Skin epidermis (tissue), 12 donors: ENCODE data around the gene TMED1.

Experiments used
- H3K27ac ChIP-seq, 21 experiments: fragments of 200-600 bp; sonication (generic) in 11 of 21; one replicate each; pipeline ENCODE4 v1.5.0; 2020; ENCODE audit warnings: mild to moderate bottlenecking in 3 of 21, inconsistent platforms in 2 of 21, moderate library complexity in 2 of 21
- H3K4me3 ChIP-seq, 7 experiments: fragments of 200-600 bp; sonication (generic) in 2 of 7; one replicate each; pipeline ENCODE4 v1.5.0; 2020; ENCODE audit warnings: inconsistent platforms in 2 of 7, mild to moderate bottlenecking in 2 of 7, moderate library complexity in 1 of 7

The TMED1 gene

GRCh38 chr19:10836479-10837330 is 693 bp upstream of the TMED1 start:
- Histone ChIP-seq H3K4me3 (peak overlapping the region; percentile 50 to 87 (median 58)), H3K27ac (peak overlapping the region; percentile 35 to 99 (median 96))

DNA sequence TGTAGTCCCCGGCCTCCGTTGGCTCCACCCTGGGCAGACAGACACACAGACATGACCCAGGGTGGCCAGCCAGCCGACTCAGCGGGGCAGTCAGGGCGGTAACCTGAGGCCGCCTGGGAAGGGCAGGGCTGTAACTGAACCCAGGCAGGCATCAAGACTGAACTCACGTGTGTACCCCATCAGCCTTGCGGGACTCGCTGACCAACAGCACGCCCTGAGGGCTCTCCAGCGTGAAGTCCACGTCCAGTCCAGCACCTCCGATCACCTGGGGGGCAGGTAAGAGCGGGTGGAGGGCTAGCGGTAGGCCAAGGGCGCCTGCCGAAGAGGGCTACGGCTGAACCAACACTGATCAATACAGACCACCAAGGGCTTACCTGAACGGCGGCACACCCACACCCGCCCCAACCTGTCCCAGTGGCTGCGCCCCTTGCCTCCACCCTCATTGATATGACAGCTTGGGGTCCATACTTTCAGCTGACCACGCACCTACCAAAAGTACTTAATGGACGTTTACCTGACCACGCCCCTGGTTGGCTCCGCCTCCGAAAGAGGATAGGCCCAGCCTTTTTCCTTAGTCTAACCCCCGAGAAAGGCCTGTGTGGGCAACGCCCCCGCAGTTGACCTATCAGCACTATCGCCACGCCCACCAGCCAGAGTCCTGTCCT is 791 bp downstream of the TMED1 start:
- peak overlapping the region; percentile 25 to 68 (median 56) for H3K4me3 ChIP-seq

GRCh38 chr19:10832939-10833296 is 3.1 kb downstream of the TMED1 start:
- Histone ChIP-seq H3K4me3 (no peak overlapping the region), H3K27ac (no peak overlapping the region)

More for the DNA sequence above, 791 bp downstream of the TMED1 start:
- H3K27ac ChIP-seq, result peak overlapping the region in 19 of 21 experiments; percentile 50 to 99 (median 96)

DNA sequence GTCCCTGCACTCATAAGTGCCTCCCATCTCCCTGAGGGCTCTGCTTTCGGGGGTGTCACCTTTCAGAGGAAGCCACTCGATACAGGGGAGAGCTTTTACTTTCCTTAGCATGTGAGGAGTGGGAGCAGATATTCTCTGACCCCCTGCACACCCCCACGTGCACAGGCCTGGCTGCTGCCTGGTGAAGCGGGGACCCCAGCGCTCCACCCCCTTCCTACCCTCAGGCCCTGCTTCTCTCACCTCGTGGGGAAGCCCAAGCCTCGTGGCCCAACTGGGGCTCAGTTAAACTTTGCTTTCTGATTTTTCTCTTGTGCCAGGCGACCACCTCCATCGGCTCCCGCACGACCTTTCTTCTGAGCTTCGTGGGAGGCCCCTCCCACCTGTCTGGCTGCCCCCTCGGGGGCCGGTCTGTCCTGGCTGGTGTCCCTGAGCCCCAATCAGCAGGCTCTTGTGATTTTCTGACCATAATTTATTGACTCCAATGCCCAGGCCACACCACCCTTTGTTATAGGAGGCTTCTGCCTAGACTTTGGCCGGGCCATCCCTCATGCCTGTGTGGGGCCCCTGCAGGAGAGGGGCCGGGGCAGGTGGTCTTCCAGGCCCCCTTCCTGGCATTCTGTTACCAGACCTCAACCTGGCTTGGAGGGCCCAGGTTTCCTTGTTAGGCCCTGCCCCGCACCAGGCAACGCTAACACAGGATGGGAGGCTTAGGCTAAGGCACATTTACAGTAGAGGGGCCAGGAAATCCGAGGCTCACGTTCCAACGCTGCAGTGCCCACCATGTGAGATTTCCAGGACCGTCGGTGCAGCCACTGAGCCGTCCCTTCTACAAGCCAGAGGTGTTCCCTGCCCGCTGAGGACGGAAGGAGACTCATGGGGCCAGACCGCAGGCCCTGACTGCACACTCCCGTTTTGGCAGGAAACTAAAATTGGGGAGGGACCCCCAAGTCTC is 3.7 kb downstream of the TMED1 start:
- no peak overlapping the region for H3K4me3 ChIP-seq
- no peak overlapping the region for H3K27ac ChIP-seq

DNA sequence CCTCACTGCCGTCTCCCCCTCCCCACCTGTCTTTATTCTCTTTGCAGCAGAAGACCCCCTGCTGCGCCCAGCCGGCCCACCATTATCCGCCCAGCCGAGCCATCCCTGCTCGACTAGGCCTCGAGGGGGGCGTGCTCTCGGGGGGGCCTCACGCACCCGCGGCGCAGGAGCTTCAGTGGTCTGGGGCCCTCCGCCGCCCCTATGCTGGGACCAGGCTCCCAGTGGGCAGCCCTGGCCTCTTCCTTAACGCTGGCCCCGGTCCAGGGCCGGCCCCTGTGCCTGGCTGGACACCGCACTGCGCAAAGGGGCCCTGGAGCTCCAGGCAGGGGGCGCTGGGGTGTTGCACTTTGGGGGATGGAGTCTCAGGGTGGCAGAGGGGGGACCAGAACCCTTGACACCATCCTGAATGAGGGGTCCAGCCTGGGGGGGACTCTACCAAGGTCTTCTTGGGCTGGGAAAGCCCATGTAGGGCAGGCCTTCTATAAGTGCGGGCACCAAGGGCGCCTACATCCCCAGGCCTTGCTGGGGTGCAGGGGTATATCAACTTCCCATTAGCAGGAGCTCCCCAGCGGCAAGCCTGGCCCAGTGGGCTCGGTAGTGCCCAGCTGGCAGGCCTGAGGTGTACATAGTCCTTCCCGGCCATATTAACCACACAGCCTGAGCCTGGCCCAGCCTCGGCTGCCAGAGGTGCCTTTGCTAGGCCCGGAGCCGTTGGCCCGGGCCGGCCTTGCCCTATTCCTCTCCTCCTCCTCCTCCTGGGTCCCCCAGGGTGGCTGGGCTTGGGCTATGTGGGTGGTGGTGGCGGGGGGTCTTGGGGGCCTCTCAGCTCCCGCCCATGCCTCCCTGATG is 4.9 kb downstream of the TMED1 start:
- no peak overlapping the region for H3K27ac ChIP-seq
- H3K4me3 ChIP-seq, result no peak overlapping the region

- no peak overlapping the region for H3K27ac ChIP-seq
- no peak overlapping the region for H3K4me3 ChIP-seq
Measured at GRCh38 chr19:10830370-10830769, 5.6 kb downstream of the TMED1 start.

- H3K27ac ChIP-seq, result no peak overlapping the region
- no peak overlapping the region for H3K4me3 ChIP-seq
Measured at GRCh38 chr19:10829967-10830366, 6.0 kb downstream of the TMED1 start.

DNA sequence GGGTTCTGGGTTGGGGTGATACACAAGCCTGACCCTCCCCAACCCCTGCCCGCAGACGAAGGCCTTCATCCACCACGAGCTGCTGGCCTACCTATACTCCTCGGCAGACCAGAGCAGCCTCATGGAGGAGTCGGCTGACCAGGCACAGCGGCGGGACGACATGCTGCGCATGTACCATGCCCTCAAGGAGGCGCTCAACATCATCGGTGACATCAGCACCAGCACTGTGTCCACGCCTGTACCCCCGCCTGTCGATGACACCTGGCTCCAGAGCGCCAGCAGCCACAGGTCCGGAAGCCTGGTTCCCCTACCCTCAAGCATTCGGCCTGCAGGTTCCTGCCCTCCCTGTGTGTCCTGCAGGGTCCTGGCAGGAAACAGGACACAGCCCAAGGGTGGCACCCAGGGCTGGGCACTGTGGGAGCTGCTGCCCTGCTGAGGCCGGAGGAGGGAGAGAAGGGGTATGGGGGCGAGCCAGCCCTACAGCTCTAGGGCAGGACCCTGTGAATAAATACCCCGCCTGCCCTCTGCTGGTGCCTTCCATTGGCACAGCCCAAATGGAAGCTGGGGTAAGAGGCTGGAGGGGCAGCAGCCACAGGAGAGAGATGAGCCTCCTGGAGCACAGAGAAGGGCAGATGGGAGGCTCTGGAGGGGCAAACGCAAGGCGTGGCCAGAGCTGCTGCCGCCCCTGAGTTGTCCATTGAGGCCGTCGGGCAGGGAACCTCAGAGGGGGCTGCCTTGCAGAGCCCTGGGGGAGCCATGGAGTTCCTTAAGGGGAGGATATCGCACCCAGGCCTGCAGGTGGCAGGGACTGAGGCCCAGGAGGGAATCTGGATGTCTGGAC is 6.8 kb downstream of the TMED1 start:
- Histone ChIP-seq H3K27ac (no peak overlapping the region), H3K4me3 (no peak overlapping the region)

DNA sequence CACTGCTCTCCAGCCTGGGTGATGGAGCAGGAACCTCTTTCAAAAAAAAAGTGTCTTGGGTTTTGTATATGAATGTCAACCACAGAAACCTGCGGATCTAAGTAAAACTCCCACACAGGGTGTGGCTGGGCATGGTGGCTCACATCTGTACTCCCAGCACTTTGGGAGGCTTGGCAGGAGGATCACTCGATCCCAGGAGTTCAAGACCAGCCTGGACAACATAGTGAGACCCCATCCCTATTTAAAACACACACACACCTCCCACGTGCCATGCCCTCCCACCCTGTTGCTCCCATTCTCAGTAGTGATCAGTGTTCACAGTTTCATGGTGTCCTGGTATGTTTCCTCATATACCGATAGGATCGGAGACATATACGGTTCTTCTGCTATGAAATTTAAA is 9.2 kb downstream of the TMED1 start:
- Histone ChIP-seq H3K4me3 (no peak overlapping the region), H3K27ac (no peak overlapping the region)

GRCh38 chr19:10826231-10826630 is 9.8 kb downstream of the TMED1 start:
- H3K27ac ChIP-seq, result no peak overlapping the region

GRCh38 chr19:10823690-10824089 is 12.3 kb downstream of the TMED1 start:
- no peak overlapping the region for H3K27ac ChIP-seq

More at GRCh38 chr19:10826231-10826630, 9.8 kb downstream of the TMED1 start:
- no peak overlapping the region for H3K4me3 ChIP-seq

GRCh38 chr19:10820173-10820572 is 15.8 kb downstream of the TMED1 start:
- Histone ChIP-seq H3K4me3 (no peak overlapping the region), H3K27ac (no peak overlapping the region)

More at GRCh38 chr19:10823690-10824089, 12.3 kb downstream of the TMED1 start:
- no peak overlapping the region for H3K4me3 ChIP-seq

DNA sequence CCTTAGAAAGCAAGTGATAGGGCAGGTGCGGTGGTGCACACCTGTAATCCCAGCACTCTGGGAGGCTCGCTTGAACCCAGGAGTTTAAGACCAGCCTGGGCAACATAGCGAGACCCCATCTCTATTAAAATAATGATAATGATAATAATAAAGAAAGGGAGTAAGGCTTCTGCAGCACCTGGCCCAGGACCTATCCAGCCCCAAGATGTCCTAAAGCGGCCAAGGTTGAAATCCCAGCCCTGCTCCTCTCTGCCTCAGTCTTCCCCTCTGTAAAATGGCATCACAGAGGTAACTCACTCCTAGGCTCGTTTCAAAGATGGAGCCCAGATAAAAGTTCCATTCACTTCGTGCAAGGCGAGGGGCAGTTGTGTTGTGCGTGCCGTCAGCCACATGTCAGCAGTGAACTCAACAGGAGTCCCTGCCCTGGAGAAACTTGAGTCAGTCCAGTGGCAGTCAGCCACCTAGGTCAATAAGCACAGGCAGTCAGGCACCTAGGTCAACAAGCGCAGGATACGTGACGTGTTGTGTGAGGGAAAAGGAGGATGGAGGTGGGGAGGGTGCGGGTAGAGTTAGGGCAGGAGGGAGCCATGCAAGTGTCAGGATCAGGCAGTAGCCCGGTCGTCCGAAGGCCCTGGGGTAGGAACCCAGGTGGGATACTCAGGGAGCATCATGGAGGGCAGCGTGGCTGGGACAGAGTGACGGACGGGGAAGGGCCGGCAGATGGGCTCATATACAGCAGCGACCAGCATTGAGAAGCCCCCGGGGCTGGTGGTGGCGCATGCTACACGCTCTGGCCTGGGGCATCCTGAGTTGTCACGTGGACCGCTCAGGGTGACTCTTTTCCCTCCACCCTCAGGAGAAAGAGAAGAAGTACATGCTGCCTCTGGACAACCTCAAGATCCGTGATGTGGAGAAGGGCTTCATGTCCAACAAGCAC is 16.6 kb downstream of the TMED1 start:
- Histone ChIP-seq H3K27ac (peak overlapping the region in 6 of 21 experiments; percentile 57 to 94 (median 88)), H3K4me3 (no peak overlapping the region)

GRCh38 chr19:10818301-10819123 is 17.5 kb downstream of the TMED1 start:
- no peak overlapping the region for H3K4me3 ChIP-seq
- peak overlapping the region in 20 of 21 experiments; percentile 7 to 94 (median 73) for H3K27ac ChIP-seq

- Histone ChIP-seq H3K4me3 (peak overlapping the region; percentile 18 to 46 (median 37)), H3K27ac (peak overlapping the region in 20 of 21 experiments; percentile 61 to 94 (median 84))
Measured at GRCh38 chr19:10817291-10818038, 18.5 kb downstream of the TMED1 start.
